Fibroblast of villous mesenchyme (primary cell): ENCODE results near the gene TMEM184A. TPM values are rescaled to one million over a fixed set of nuclear protein-coding genes. Genes with fewer than 3 reads are reported as not detected.

Experiments
- DNase-seq: peaks from one replicate; pipeline ENCODE4 v3.0.0-alpha.2; 2010; ENCODE audit warnings: low read depth
- H3K4me3 ChIP-seq: 2 replicates; pipeline ENCODE4 v1.5.1; 2011; ENCODE audit warnings: low read depth, mild to moderate bottlenecking, low read length
- CTCF ChIP-seq: IDR thresholded peaks from 2 replicates; pipeline ENCODE4 v1.5.1; 2012; ENCODE audit warnings: low read depth, mild to moderate bottlenecking, low read length; ENCODE audit not compliant: insufficient read depth
- total RNA-seq: library from RNA; depleted of rRNA; stranded (reverse); fragments of >200 nt; gene quantifications from 2 replicates; pipeline ENCODE4 v1.2.3, GENCODE V29; 2012

TMEM184A gene
- total RNA-seq, 1 donor = 0.86 TPM

- no peak overlapping the region for H3K4me3 ChIP-seq
- TF ChIP-seq CTCF = no peak
These were observed 9.6 kb downstream of the TMEM184A start for GRCh38 chr7:1546274-1546908.

GRCh38 chr7:1545417-1546246, 10.4 kb downstream of the TMEM184A start:
- H3K4me3 ChIP-seq = no peak overlapping the region
- no peak for TF ChIP-seq CTCF
- no peak for DNase-seq

More at GRCh38 chr7:1546274-1546908, 9.6 kb downstream of the TMEM184A start:
- DNase-seq = no peak

GRCh38 chr7:1544896-1545416, 11.0 kb downstream of the TMEM184A start:
- DNase-seq = no peak
- H3K4me3 ChIP-seq = no peak overlapping the region
- TF ChIP-seq CTCF = no peak

- TF ChIP-seq CTCF = no peak
- H3K4me3 ChIP-seq = no peak overlapping the region
- DNase-seq = no peak
These were observed 11.7 kb downstream of the TMEM184A start for GRCh38 chr7:1544178-1544895.

- H3K4me3 ChIP-seq = no peak overlapping the region
- TF ChIP-seq CTCF = no peak
- DNase-seq = no peak
These were observed 12.2 kb downstream of the TMEM184A start for GRCh38 chr7:1543826-1544177.

GRCh38 chr7:1542841-1543747, 12.9 kb downstream of the TMEM184A start:
- TF ChIP-seq CTCF = no peak
- no peak overlapping the region for H3K4me3 ChIP-seq
- DNase-seq = no peak
